HepG2 (cell line): ENCODE measurements around the gene HSD11B1. TPM values are rescaled to one million over a fixed set of nuclear protein-coding genes. Genes with fewer than 3 reads are reported as not detected.

Experiments
- ATAC-seq: fragments of 200-7000 bp; cut with Tn5 transposase; 3 replicates; pipeline ENCODE4 v1.9.1; 2020; ENCODE audit warnings: mild to moderate bottlenecking, moderate library complexity
- BruUV-seq: library from RNA; stranded (reverse); fragments of 400-500 nt; replicated peaks from 2 replicates; lab custom pipeline; 2021; lab: Mats Ljungman, UMichigan
- CTCF ChIA-PET: fragments of 300-600 bp; formaldehyde crosslinking; extraction: SDS; loops from one replicate; lab custom pipeline; 2021; ENCODE audit warnings: low total read pairs, inconsistent platforms, low intra/inter-chr PET ratio; lab: Yijun Ruan, JAX
- POLR2A ChIA-PET: fragments of 350-600 bp; sonication (Branson Sonifier 250); formaldehyde crosslinking; loops from one replicate; lab custom pipeline; 2020; ENCODE audit warnings: antibody characterized with exemption, inconsistent platforms; lab: Yijun Ruan, JAX
- DNase-seq: peaks from one replicate; pipeline ENCODE4 v3.0.0-alpha.2; 2015; ENCODE audit warnings: low spot score
- FAIRE-seq: peaks from 3 replicates; lab custom pipeline; 2011; peaks lifted over from hg19 to GRCh38; lab: Jason Lieb, UNC
- H2AFZ ChIP-seq: one replicate; pipeline ENCODE4 v1.6.1; 2011; ENCODE audit warnings: low read length, inconsistent platforms
- H3K27ac ChIP-seq: fragments of 300-600 bp; 3 replicates; pipeline ENCODE4 v1.8.0; 2011; ENCODE audit warnings: mixed run types, mild to moderate bottlenecking, mixed read lengths, low read length, inconsistent platforms; ENCODE audit not compliant: insufficient read depth; ENCODE audit errors: extremely low read length
- H3K27me3 ChIP-seq, 2 experiments: fragments of 200-600 bp in 1 of 2; 2 replicates in 1 of 2; 3 replicates in 1 of 2; pipeline versions ENCODE4 v1.6.0 to v1.8.0; 2011; ENCODE audit warnings: low read length in 2 of 2, mild to moderate bottlenecking in 2 of 2, moderate library complexity in 2 of 2, inconsistent platforms in 1 of 2; ENCODE audit not compliant: insufficient read depth in 2 of 2, control insufficient read depth in 1 of 2
- H3K36me3 ChIP-seq, 2 experiments: fragments of 200-600 bp in 1 of 2; replicated peaks in 1 of 2; 2 replicates in 1 of 2; 3 replicates in 1 of 2; pipeline versions ENCODE4 v1.5.1 to v1.8.0; 2011; ENCODE audit warnings: low read length in 2 of 2, inconsistent platforms in 1 of 2; ENCODE audit not compliant: insufficient read depth in 2 of 2, control insufficient read depth in 1 of 2
- H3K4me1 ChIP-seq: 2 replicates; pipeline ENCODE4 v1.5.1; 2012; ENCODE audit warnings: low read length, inconsistent platforms; ENCODE audit not compliant: insufficient read depth
- H3K4me2 ChIP-seq: 2 replicates; pipeline ENCODE4 v1.6.0; 2011; ENCODE audit warnings: low read depth, low read length, inconsistent platforms
- H3K4me3 ChIP-seq, 3 experiments: fragments of 200-600 bp in 1 of 3; sonication (generic), shearing (Covaris generic) in 1 of 3; replicated peaks in 1 of 3; 2 replicates each; pipeline ENCODE4 v1.5.1; 2011 to 2016; ENCODE audit warnings: low read length in 3 of 3, inconsistent platforms in 2 of 3, low read depth in 2 of 3, mild to moderate bottlenecking in 2 of 3, control low read depth in 1 of 3, mixed read lengths in 1 of 3; ENCODE audit not compliant: insufficient read depth in 1 of 3
- H3K79me2 ChIP-seq: one replicate; pipeline ENCODE4 v1.6.1; 2011; ENCODE audit warnings: low read length, inconsistent platforms; ENCODE audit not compliant: insufficient read depth
- H3K9ac ChIP-seq: 2 replicates; pipeline ENCODE4 v1.6.0; 2011; ENCODE audit warnings: mild to moderate bottlenecking, low read depth, low read length, inconsistent platforms; ENCODE audit not compliant: insufficient read depth
- H3K9me3 ChIP-seq: 2 replicates; pipeline ENCODE4 v1.5.1; 2012; ENCODE audit warnings: mild to moderate bottlenecking, low read length
- H4K20me1 ChIP-seq: 2 replicates; pipeline ENCODE4 v1.6.0; 2011; ENCODE audit warnings: inconsistent platforms, mild to moderate bottlenecking, low read length, moderate library complexity; ENCODE audit not compliant: insufficient read depth
- ADNP ChIP-seq: sonication (generic); formaldehyde crosslinking; IDR thresholded peaks from 2 replicates; pipeline ENCODE4 v1.4.0; 2020; ENCODE audit warnings: missing genetic modification reagents
- ATF1 ChIP-seq: IDR thresholded peaks from 2 replicates; pipeline ENCODE4 v1.6.1; 2016; ENCODE audit warnings: mild to moderate bottlenecking, control low read depth
- BRCA1 ChIP-seq: sonication (generic); formaldehyde crosslinking; IDR thresholded peaks from 2 replicates; pipeline ENCODE4 v1.4.0; 2020; ENCODE audit warnings: missing genetic modification reagents
- BRD4 ChIP-seq: sonication (generic); formaldehyde crosslinking; IDR thresholded peaks from 2 replicates; pipeline ENCODE4 v1.4.0; 2020; ENCODE audit warnings: missing genetic modification reagents
- DMAP1 ChIP-seq: IDR thresholded peaks from 2 replicates; pipeline ENCODE4 v1.6.1; 2016
- ESRRA ChIP-seq: sonication (generic); formaldehyde crosslinking; IDR thresholded peaks from 2 replicates; pipeline ENCODE4 v1.5.1; 2020; ENCODE audit warnings: mild to moderate bottlenecking, low read depth, missing genetic modification reagents
- GPN1 ChIP-seq: sonication (generic); formaldehyde crosslinking; IDR thresholded peaks from 2 replicates; pipeline ENCODE4 v1.5.1; 2020; ENCODE audit warnings: missing genetic modification reagents, borderline replicate concordance
- LCORL ChIP-seq, 2 experiments: fragments of 450-650 bp in 1 of 2; sonication (generic) in 1 of 2; formaldehyde crosslinking in 1 of 2; IDR thresholded peaks; 2 replicates each; pipeline versions ENCODE4 v1.5.0 to v1.6.1; 2017 to 2020; ENCODE audit warnings: antibody characterized with exemption in 1 of 2, missing genetic modification reagents in 1 of 2
- NCOA2 ChIP-seq: sonication (generic); formaldehyde crosslinking; IDR thresholded peaks from 2 replicates; pipeline ENCODE4 v1.8.0; 2022; ENCODE audit warnings: inconsistent platforms
- NFIC ChIP-seq: IDR thresholded peaks from 2 replicates; pipeline ENCODE4 v1.6.1; 2012; ENCODE audit warnings: mild to moderate bottlenecking, low read length, inconsistent platforms
- PHF20 ChIP-seq: sonication (generic); formaldehyde crosslinking; IDR thresholded peaks from 2 replicates; pipeline ENCODE4 v1.5.0; 2020; ENCODE audit warnings: mild to moderate bottlenecking, missing genetic modification reagents
- RBFOX2 ChIP-seq: fragments of 200-400 bp; formaldehyde crosslinking; IDR thresholded peaks from 2 replicates; pipeline ENCODE4 v1.6.1; 2017; ENCODE audit warnings: low read depth, mild to moderate bottlenecking, low read length
- RBM22 ChIP-seq: fragments of 200-400 bp; formaldehyde crosslinking; optimal IDR thresholded peaks from 2 replicates; pipeline ENCODE3; 2017; ENCODE audit warnings: mild to moderate bottlenecking, low read length, moderate library complexity
- RBM39 ChIP-seq: fragments of 200-400 bp; formaldehyde crosslinking; IDR thresholded peaks from one replicate; pipeline ENCODE4 v1.6.1; 2018; ENCODE audit warnings: antibody characterized with exemption, mild to moderate bottlenecking, low read depth, low read length; ENCODE audit not compliant: poor library complexity, severe bottlenecking
- REL ChIP-seq: sonication (generic); formaldehyde crosslinking; conservative IDR thresholded peaks from 2 replicates; pipeline ENCODE4 v1.8.0; 2022; ENCODE audit warnings: mild to moderate bottlenecking, missing genetic modification reagents, moderate library complexity
- SATB2 ChIP-seq: sonication (generic); formaldehyde crosslinking; IDR thresholded peaks from 2 replicates; pipeline ENCODE4 v1.5.0; 2020; ENCODE audit warnings: missing genetic modification reagents
- SMC3 ChIP-seq: IDR thresholded peaks from 2 replicates; pipeline ENCODE4 v1.6.1; 2011; ENCODE audit warnings: low read length, improper control_type of control experiment
- SNAI1 ChIP-seq: sonication (generic); formaldehyde crosslinking; IDR thresholded peaks from 2 replicates; pipeline ENCODE4 v1.5.0; 2020; ENCODE audit warnings: mild to moderate bottlenecking, missing genetic modification reagents, borderline replicate concordance
- TARDBP ChIP-seq: sonication (generic); formaldehyde crosslinking; IDR thresholded peaks from 2 replicates; pipeline ENCODE4 v1.8.0; 2022; ENCODE audit warnings: mild to moderate bottlenecking, missing genetic modification reagents
- TBX2 ChIP-seq: sonication (generic); formaldehyde crosslinking; IDR thresholded peaks from 2 replicates; pipeline ENCODE4 v1.5.0; 2020; ENCODE audit warnings: missing genetic modification reagents, mild to moderate bottlenecking, borderline replicate concordance
- TRIM24 ChIP-seq: sonication (generic); formaldehyde crosslinking; IDR thresholded peaks from 2 replicates; pipeline ENCODE4 v1.8.0; 2022; ENCODE audit warnings: mild to moderate bottlenecking, missing genetic modification reagents
- ZFP36L1 ChIP-seq: sonication (generic); formaldehyde crosslinking; IDR thresholded peaks from 2 replicates; pipeline ENCODE4 v1.8.0; 2022; ENCODE audit warnings: mild to moderate bottlenecking, missing genetic modification reagents, moderate library complexity
- ZNF205 ChIP-seq: IDR thresholded peaks from 2 replicates; pipeline ENCODE4 v1.6.1; 2018; ENCODE audit warnings: missing biosample characterization, missing genetic modification reagents
- ZNF629 ChIP-seq: sonication (generic); formaldehyde crosslinking; conservative IDR thresholded peaks from 2 replicates; pipeline ENCODE4 v1.5.0; 2020; ENCODE audit warnings: missing genetic modification reagents
- ZSCAN25 ChIP-seq: sonication (generic); formaldehyde crosslinking; IDR thresholded peaks from 2 replicates; pipeline ENCODE4 v1.8.0; 2022; ENCODE audit warnings: mild to moderate bottlenecking, missing genetic modification reagents
- WGBS: methylation state at CpG from one replicate; pipeline ENCODE4 v1.1.6; 2017; ENCODE audit warnings: low lambda C conversion rate; 5-methylcytosine and 5-hydroxymethylcytosine counted together
- in situ Hi-C: cut with HindIII; loops from 2 replicates; pipeline ENCODE4 v1.10.0; 2017; ENCODE audit warnings: low pct_unique_long_range_greater_than_20kb; ENCODE audit not compliant: extremely low pct_ligation_motif_present
- intact Hi-C: fragments of 100-400 bp; cut with micrococcal nuclease; formaldehyde crosslinking; loops from one replicate; pipeline ENCODE4 v1.10.0; 2022; ENCODE audit not compliant: unreplicated experiment
- polyA plus RNA-seq, 8 experiments: library from polyadenylated mRNA; depleted of rRNA in 3 of 8; stranded (reverse) in 7 of 8; unstranded in 1 of 8; fragments of >200 nt; fragmentation: Illumina TruSeq in 4 of 8; extraction: Trizol in 4 of 8; gene quantifications; 2 replicates each; pipeline versions ENCODE4 v1.2.1 to v1.2.3, GENCODE V29; 2011 to 2016; ENCODE audit warnings: low read depth in 4 of 8, missing spikeins in 1 of 8, mixed read lengths in 1 of 8; ENCODE audit not compliant: insufficient read depth in 1 of 8
- total RNA-seq, 5 experiments: library from RNA; depleted of rRNA; stranded (reverse); fragments of >200 nt; fragmentation: Illumina TruSeq; extraction: Trizol; gene quantifications; 2 replicates each; pipeline ENCODE4 v1.2.3, GENCODE V29; 2016; ENCODE audit warnings: low read depth in 1 of 5

The HSD11B1 gene
- total and polyA plus RNA-seq, 2 of the 13 experiments (the other 11 are each of a cell fraction or from before 2014, with no cell fraction given) = not detected

DNA sequence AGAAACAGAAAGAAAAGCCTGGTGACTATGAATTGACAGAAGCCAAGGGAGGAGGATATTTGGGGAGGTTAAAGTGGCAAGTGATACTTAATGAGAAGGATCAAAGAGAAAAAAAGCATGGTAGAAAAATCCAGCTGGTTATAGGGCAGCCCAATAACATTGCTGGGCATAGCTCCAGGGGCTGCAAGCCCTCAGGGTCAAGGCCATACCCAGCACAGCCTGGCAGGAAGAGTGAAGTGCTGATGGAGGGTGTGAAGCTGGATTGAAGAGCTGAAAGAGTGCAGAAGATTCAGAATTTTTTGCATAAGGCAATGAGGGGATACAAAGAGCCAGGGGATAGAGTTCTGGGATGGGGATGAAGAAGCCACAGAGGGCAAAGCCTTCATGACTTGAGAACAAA is 8.0 kb upstream of the HSD11B1 start:
- FAIRE-seq (no peak), DNase-seq (no peak), ATAC-seq (no peak)
- intact Hi-C loops = no loop called here
- ChIA-PET CTCF (no interaction called here), POLR2A (no interaction called here)
- no peak overlapping the region for H3K4me2 ChIP-seq
- H3K27ac ChIP-seq = no peak overlapping the region
- no peaks in the 10 kb centered on the region for H3K9me3 ChIP-seq
- no peak overlapping the region for H3K4me3 ChIP-seq
- no peaks in the 10 kb centered on the region for H3K36me3 ChIP-seq
- no peaks in the 10 kb centered on the region for H3K79me2 ChIP-seq
- H2AFZ ChIP-seq = no peak overlapping the region
- no peaks in the 10 kb centered on the region for H4K20me1 ChIP-seq
- no peaks in the 10 kb centered on the region for H3K27me3 ChIP-seq
- no peak overlapping the region for H3K9ac ChIP-seq
- H3K4me1 ChIP-seq = no peaks in the 10 kb centered on the region
- BruUV-seq = no TSS peak
- TF ChIP-seq BRCA1 (CRISPR knock-in tag) (no peak), SATB2 (CRISPR knock-in tag) (no peak), SNAI1 (CRISPR knock-in tag) (no peak), NFIC (no peak), DMAP1 (CRISPR knock-in tag) (no peak), ZSCAN25 (CRISPR knock-in tag) (no peak), LCORL (IDR thresholded peaks at IDR 0.05) (no peak), LCORL (CRISPR knock-in tag; IDR thresholded peaks at IDR 0.05) (no peak), ZFP36L1 (no peak), REL (CRISPR knock-in tag) (no peak), TARDBP (CRISPR knock-in tag) (no peak), ADNP (CRISPR knock-in tag) (no peak), SMC3 (no peak)
- in situ Hi-C loops = no loop called here

GRCh38 chr1:209697126-209697525 is 7.5 kb upstream of the HSD11B1 start:
- Histone ChIP-seq H3K27me3 (no peaks in the 10 kb centered on the region), H2AFZ (no peak overlapping the region), H3K4me1 (no peaks in the 10 kb centered on the region), H4K20me1 (no peaks in the 10 kb centered on the region), H3K27ac (no peak overlapping the region), H3K4me2 (no peak overlapping the region), H3K79me2 (no peaks in the 10 kb centered on the region), H3K36me3 (no peaks in the 10 kb centered on the region), H3K9me3 (no peaks in the 10 kb centered on the region), H3K4me3 (no peak overlapping the region), H3K9ac (no peak overlapping the region)
- in situ Hi-C loops = no loop called here
- CTCF ChIA-PET = no interaction called here
- intact Hi-C loops = no loop called here
- 41% methylated on average over 3 of the region's 3 CpGs for WGBS
- FAIRE-seq (no peak), DNase-seq (no peak), ATAC-seq (no peak)
- no TSS peak for BruUV-seq
- POLR2A ChIA-PET = no interaction called here
- no peak for TF ChIP-seq RBFOX2
- no peak for TF ChIP-seq RBM22
- no peak for TF ChIP-seq PHF20 (CRISPR knock-in tag)
- no peak for TF ChIP-seq ATF1 (CRISPR knock-in tag)
- no peak for TF ChIP-seq ESRRA (CRISPR knock-in tag)
- TF ChIP-seq RBM39 = no peak
- TF ChIP-seq ZNF205 = no peak
- no peak for TF ChIP-seq ZNF629 (CRISPR knock-in tag)
- no peak for TF ChIP-seq NCOA2 (CRISPR knock-in tag)
- no peak for TF ChIP-seq BRD4 (CRISPR knock-in tag)
- TF ChIP-seq TBX2 (CRISPR knock-in tag) = no peak
- no peak for TF ChIP-seq GPN1 (CRISPR knock-in tag)
- TF ChIP-seq TRIM24 (CRISPR knock-in tag) = no peak
